ENCODE results near the gene TRIM69.
"Not testable (repeated sequence)": the region's sequence is repeated elsewhere in the genome, so short reads cannot be mapped to it uniquely, and the experiment has no call there.

Gene TRIM69

DNA sequence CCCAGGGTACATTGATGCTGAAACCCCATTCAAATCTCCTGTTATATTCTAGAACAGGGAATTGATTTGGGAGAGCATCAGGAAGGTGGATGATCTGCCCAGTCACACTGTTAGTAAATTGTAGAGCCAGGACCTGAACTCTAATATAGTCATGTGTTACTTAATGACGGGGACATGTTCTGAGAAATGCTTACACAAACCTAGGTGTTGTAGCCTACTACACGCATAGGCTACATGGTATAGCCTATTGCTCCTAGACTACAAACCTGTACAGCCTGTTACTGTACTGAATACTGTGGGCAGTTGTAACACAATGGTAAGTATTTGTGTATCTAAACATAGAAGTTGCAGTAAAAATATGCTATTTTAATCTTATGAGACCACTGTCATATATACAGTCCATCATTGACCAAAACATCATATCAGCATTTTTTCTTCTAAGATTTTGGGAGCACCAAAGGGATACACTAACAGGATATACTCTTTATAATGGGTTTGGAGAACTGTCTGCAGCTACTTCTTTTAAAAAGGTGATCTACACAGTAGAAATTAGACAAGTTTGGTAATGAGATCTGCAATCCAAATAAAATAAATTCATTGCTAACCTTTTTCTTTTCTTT is 19.2 kb upstream of the TRIM69 start:
- no peak for FAIRE-seq

DNA sequence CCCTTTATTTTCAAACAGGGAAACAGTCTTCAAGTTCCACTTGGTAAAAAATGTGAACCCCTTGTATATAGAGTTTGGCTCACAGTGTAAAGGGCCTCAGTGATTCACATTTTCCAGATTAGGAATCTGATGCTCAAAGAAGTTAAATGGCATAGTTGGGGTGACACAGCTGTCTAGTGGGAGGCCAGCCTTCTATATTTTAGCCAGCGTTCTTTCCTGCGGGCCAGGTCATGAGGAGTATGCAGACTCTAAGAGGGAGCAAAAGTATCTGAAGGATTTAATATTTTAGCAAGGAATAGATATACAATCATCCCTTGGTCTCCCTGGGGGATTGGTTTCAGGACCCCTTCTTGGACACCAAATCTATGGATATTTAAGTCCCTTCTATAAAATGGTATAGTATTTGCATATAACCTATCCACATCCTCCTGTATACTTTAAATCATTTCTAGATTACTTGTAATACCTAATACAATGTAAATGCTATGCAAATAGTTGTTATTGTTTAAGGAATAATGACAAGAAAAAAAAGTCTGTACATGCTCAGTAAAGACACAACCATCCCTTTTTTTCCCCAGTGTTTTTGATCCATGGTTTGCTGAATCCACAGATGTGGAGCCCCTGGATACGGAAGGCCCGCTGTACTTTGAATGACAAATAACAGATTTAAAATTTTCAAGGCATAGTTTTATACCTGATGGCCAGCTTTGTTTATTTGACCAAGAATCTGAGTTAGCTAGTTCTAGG is 18.0 kb upstream of the TRIM69 start:
- no peak for FAIRE-seq

DNA sequence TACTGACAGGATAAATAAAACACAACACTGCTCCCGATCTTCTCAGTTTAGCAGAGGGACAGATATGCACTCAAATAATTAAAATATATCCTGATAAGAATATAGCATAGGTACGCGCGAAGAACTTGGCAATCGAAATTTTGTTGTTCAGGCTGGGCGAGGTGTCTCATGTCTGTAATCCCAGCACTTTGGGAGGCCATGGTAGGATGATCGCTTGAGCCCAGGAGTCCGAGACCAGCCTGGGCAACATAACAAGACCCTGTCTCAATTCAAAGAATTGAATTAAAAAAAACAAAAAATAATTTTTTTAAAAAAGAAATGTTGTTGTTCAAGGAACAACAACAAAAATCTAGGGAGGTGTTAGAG is 17.4 kb upstream of the TRIM69 start:
- no peak for FAIRE-seq

DNA sequence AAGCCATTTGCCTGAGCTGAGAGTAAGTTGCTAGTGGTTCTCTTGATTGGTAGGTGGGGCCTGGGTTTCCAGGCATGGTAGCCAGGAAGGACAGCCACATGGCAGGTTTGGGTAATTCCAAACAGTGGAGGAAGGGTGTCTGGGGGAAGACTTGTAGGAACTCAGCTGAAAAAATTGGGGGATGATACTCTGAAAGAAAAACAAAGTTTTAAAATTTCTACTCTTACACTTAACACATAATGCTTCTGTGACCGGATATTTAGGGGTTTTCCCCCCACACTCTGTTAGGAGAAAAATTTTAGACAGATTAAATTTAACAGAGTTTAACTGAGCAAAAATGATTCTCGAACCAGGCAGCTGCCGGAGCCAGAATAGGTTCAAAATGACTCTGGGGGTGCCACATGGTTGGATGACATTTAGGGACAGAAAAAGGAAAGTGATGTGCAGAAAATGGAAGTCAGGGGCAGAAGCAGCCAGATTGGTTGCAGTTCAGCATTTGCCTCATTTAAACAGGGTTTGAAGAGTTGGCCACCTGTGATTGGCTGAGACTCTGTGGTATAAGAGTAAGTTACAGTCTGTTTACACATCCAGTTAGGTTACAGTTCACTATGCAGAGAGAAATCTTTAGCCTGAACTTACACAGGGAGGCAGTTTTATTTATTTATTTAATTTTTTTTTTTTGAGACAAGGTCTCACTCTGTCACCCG is 16.9 kb upstream of the TRIM69 start:
- no peak for FAIRE-seq

DNA sequence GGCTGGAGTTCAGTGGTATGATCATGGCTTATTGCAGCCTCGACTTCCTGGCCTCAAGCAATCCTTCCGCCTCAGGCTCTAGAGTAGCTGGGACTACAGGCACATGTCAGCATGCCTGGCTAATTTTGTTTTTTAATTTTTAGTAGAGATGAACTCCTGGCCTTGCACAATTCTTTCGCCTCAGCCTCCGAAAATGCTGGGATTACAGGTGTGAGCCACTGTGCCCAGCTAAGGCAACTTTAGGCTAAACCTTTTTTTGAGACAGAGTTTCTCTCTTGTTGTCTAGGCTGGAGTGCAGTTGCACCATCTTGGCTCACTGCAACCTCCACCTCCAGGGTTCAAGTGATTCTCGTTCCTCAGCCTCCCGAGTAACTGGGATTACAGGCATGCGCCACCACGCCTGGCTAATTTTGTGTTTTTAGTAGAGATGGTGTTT is 16.3 kb upstream of the TRIM69 start:
- FAIRE-seq, result not testable (repeated sequence)

DNA sequence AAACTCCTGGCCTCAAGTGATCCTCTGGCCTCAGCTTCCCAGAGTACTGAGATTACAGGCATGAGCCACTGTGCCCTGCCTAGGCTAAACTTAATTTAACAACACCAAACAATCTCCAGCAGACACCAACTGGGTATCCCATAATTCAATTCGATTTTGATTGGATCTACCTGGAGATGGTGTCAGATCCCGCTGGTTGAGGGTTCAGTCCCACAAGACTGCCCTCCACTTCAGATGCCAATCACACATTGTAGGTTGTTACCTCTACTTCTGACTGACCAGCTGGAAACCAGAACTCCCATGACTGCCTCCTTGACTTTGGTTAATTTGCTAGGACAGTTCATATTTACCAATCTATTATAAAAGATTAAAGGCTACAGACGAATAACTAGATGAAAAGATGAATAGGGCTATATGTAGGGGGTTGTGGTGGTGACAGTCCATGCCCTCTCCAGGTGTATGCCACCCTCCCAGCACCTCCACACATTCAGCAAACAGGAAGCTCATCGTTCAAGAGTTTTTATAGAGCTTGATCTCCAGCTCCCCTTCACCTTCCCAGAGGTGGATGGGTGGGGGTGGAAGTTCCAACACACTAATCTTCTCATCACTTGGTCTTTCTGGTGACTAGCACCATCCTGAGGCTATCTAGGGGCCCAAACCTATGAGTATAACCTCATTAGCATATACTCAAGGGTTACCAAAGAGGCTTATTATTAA is 15.7 kb upstream of the TRIM69 start:
- FAIRE-seq, result no peak

DNA sequence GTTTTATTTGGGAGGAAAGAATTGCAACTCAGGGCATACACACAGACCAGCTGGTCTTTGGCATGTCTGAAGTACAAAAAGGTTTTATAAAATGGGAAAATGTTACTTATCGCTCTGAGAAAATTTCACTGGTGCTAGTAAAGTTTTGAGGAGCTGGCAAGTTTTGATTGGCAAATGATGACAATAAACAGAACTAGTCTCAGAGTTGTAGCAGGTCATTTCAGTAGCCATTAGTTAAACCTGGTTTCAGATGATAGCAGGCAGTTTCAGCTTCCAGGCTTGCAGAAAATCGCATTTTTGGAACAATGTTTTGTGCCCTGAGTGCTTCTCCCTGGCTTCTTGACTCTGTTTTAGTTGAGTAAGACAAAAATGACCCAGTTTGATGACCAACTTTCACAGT is 14.3 kb upstream of the TRIM69 start:
- FAIRE-seq, result no peak

DNA sequence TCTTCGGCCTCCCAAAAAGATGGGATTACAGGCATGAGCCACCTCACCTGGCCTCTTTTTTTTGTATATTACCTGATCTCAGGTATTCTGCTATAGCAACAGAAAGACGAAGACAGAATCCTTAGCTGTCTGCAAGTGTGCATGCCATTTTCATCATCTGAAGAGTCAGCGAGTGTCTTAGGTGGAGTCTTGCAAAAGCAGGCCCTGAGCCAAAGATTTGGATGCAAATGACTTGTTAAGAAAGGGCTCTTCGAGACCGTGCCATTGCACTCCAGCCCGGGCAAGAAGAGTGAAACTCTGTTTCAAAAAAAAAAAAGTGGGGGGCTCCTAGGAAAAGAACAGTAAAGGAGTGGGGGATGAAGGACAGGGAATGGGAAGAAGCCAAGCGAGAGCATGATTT is 10.2 kb upstream of the TRIM69 start:
- FAIRE-seq, result no peak

DNA sequence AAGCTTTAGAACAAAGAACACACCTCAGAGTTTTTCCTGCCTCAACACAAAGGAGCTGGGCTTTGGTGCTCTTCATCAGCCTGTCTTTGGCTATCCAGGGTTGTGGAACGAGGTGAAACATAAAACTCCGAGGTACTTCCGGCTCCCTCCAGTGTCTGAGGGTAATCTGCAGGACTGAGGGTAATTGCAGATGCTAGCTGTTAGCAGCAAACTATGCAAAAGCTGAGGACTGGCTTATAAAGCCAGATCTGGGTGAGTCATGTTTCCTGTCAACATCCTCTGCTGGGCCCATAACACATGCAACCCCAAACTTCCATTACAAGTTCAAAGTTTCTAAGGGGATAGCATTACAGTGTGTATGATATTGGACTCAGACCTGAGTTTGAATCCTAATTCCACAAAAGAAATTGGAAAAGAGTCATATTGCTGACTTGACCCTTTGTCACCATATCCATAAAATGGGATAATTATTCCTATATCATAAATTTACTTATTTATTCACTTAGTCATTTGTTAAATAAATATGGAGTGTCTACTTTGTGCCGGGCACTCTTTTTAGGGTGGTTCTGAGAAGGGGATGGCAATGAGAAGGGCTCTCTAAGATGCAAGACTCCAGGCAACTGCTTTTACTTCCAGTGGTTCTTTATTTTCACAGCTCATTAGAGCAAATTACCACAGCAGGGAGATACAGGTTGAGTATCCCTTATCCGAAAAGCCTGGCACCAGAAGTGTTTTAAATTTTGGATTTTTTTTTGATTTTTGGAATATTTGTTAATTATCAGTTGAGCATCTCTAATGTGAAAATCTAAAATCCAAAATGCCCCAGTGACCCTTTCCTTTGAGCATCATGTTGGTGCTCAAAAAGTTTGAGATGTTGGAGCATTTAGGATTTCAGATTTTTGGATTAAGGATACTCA is 9.5 kb upstream of the TRIM69 start:
- no peak for FAIRE-seq

DNA sequence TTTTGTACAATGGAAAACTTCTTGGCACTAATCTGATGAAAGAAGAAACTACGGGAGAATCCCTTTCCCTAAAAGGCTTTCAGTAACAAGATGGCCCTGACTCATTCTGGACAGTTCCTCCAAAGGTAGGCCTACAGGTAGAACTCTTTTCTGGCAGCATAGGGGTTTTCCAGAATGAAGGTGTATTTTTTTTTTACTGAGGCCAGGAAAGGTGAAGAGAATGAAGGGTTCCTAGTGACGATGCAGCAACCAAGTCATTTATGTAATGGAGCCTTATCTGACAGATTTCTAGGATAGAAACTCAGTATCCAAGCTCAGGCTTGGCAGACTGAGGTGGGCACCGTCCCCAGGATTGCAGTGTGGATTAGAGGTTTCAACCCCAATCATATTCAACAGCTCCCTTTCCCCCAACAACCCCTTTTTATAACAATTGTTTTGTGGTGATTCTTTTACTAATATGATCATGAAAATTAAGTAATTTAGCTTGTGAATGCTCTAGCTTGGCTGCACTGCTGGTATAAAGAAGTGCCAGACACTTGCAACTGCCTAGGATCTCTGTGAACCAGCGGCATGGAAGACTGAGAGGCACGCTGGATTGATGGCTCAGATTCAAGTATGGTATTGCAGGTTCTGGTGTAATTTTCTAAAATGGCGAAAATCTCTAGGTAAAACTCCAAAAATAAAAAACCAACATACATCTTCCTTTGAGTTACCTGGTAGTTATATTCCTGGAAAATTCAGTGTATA is 8.7 kb upstream of the TRIM69 start:
- peak; percentile 24 for FAIRE-seq

DNA sequence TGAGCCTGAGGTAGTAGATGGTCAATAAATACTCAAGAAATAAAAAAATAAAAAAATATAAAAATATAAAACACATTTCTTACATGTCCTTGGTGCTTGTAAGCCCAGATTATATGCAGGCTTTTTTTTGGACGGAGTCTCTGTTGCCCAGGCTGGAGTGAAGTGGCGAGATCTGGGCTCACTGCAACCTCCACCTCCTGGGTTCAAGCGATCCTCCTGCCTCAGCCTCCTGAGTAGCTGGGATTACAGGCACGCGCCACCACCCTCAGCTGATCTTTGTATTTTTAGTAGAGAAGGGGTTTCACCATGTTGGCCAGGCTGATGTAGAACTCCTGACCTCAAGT is 8.1 kb upstream of the TRIM69 start:
- FAIRE-seq, result not testable (repeated sequence)

DNA sequence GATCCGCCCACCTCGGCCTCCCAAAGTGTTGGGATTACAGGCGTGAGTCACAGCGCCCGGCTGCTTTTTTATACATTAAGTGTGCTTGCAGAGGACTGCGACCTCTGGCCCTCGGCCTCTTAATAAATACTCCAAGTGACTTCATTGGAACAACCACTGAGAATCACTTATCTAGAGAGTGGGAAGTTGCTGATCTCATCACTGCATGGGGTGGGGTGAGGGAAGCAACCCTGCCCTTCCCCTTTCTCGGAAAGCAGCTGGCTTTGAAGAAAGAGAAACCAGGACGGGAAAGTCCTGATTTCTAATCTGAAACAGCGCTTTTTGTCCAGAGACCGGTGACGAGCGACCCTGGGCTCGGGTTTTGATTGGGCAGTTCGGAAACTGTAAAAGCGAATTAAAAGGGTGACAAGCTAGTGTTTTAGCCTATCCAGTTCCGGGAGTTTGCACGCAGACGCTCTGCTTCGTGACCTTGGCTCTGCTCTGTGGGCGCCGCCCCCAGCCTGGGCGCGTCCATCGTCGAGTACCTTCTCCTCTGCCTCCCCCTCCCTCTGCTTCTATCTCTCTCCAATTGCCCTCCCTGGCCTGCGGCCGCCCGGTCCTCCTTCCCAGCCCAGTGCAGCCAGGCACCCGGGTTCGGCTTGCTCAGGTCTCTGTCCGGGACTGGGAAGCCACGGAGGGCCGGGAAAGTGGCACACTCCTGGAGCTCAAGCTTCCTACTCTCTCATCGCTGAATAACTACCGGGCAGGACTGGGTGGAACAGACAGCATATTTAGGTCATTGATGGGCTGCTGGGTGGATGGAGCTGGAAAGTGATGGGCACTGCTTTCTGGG is 7.5 kb upstream of the TRIM69 start:
- FAIRE-seq, result peak; percentile 99

DNA sequence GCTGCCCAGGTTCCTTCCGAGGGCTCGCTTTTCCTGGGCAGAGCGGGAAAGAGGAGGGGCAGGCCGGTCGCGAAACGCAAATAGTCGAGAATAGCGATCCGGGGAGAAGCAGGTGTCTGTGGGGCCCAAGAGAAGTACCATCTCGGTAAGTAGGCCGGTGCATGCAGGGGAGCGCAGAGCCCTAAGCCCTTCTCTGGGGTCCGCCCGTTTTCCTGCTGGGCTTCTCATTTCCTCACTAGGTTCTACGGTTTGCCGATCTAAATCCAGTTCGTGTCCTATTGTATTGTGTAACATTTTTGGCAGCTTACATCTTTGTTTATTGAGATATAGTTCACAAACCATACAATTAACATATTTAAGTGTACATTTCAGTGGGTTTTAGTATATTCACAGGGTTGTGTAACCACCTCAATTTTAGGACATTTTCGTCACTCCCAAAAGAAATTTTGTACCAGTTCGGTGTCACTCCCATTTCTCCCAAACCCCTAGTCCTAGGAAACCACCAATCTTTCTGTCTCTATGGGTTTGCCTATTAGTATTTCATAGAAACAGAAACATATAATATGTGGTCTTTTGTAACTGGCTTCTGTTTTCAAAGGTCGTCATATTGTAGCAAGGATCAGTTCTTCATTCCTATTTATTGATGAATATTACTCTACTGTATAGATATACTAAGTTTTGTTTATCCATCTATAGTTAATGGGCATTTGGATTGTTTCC is 6.8 kb upstream of the TRIM69 start:
- FAIRE-seq, result no peak

DNA sequence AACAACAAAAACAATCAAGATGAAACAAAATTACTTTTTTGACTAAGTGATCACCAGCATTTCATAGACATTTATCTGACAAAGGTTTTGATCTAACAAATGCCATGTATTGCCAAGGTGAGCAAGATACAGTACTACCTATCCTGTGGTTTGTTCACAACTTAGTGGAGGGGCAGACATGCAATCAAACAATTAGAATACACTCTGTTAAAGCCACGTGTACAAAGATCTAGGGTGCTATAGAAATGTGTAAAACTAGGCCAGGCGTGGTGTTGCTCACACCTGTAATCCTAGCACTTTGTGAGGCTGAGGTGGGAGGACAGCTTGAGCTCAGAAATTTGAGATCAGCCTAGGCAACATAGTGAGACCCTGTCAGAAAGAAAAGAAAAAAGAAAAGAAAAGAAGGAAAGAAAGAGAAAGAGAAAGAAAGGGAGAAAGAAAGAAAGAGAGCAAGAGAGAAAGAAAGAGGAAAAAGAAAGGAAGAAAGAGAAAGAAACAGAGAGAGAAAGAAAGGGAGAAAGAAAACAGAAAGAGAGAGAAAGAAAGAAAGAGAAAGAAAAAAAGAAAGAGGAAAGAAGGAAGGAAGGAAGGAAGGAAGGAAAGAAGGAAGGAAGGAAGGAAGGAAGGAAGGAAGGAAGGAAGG is 1.4 kb upstream of the TRIM69 start:
- no peak for FAIRE-seq

DNA sequence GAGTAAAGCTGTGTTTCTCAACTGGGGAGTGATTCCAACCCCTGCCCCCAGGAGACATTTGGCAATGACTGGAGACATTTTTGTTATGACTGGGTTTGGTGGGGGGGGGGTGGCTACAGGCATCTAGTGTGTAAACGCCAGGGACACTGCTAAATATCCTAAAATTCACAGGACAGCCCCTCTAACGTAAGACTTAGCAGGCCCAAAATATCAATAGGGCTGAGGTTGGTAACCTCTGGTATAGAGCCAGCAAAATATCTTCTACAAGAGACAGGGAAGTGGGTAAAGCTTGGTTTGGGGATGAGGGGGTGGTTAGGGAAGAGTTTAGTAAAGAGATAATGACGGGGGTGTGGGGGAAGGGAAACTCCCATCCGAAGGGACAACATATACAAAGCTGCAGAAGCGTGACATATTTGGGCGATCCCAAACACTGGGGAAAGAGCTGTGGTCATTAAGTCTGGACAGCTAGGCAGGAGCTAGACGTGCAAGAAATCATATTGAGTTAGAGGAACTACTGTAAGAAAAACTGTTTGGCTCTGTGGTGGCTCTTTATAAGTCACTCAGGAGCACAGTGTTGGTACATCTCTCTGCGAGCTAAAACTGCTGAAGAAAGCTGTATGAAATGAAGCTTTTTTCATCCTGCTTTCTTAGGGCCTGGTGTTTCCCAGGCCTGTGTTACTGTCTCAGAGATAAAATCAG is 697 bp upstream of the TRIM69 start:
- no peak for FAIRE-seq

DNA sequence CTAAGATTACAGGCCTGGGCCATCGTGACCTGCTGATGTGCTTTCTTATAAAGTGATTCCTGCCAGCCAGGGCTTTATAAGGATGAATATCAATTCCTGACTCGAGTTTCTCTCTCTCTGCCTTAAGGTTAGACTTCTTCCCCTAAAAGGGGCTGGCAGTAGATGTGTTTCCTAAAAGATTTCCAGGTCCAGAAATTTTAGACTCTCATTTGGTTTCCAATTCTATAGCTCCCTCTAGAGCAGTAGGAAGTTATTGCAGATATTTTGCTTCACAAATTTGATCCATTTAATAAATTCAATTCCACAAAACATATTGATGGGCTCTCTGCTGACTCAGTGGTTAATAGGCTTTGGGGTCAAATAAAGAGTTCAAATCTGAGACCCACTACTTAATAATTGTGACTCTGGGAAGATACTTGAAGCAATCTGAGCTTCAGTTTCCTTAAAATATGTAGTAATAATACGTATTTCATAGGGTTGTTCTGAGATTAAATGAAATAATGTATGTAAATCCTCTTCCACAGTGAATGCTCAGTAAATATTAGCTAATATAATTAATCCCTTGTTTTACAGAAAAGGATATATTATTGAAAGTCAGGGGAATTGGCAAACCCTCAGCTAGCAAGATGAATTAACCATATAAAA is 2.1 kb downstream of the TRIM69 start:
- FAIRE-seq, result peak; percentile 79

DNA sequence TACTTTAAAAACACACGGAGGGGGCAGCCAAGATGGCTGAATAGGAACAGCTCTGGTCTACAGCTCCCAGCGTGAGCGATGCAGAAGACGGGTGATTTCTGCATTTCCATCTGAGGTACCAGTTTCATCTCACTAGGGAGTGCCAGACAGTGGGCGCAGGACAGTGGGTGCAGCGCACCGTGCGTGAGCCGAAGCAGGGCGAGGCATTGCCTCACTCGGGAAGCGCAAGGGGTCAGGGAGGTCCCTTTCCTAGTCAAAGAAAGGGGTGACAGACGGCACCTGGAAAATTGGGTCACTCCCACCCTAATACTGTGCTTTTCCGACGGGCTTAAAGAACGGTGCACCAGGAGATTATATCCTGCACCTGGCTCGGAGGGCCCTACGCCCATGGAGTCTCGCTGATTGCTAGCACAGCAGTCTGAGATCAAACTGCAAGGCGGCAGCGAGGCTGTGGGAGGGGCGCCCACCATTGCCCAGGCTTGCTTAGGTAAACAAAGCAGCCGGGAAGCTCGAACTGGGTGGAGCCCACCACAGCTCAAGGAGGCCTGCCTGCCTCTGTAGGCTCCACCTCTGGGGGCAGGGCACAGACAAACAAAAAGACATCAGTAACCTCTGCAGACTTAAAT is 3.0 kb downstream of the TRIM69 start:
- not testable (repeated sequence) for FAIRE-seq

DNA sequence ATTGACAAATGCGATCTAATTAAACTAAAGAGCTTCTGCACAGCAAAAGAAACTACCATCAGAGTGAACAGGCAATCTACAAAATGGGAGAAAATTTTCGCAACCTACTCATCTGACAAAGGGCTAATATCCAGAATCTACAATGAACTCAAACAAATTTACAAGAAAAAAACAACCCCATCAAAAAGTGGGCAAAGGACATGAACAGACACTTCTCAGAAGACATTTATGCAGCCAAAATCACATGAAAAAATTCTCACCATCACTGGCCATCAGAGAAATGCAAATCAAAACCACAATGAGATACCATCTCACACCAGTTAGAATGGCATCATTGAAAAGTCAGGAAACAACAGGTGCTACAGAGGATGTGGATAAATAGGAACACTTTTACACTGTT is 7.1 kb downstream of the TRIM69 start:
- FAIRE-seq, result not testable (repeated sequence)
